NOMO-1 (cell line): Measurements from ENCODE around the gene TIMM23.

Experiments used
- DNase-seq, 2 experiments: peaks; one replicate each; lab custom pipeline; 2025; ENCODE audit not compliant: unreplicated experiment in 2 of 2; lab: John Stamatoyannopoulos, UW

TIMM23 gene

DNA sequence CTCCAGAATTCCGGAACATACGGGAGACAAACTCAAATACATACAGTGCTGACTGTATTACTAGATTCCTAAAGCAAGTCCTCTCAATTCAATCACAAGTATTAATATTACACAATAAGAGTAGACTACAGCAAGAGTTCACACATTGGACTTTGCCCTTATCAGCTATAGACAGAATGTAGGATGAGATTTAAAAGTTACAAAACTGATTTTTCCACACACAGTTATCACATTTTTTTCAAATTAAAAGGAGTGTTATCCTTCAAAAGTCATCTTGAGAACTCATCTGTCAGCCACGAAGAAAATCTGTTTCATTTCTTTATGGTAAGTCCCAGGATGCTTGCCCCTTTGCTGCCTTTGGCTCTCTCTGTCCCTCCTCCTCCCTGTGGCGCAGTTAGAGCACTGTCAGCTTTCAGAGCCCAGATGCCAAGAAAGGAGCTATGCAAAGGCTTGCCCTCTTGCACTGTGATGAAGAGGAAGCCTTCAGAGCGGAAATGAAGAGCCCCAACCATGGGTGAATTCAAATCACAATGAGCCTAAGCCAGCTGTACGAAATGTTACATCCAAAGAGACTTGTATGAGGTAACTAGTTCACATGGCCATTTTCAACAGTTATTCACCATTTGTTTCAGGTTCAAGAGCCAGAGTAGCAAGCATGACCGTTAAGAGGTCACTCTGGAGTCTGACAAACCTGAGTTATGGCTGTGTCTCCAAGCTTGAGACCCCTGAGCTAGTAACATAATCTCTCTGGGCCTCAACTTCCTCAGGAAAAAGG is 47.5 kb downstream of the TIMM23 start:
- peak; percentile 31 to 37 for DNase-seq

DNA sequence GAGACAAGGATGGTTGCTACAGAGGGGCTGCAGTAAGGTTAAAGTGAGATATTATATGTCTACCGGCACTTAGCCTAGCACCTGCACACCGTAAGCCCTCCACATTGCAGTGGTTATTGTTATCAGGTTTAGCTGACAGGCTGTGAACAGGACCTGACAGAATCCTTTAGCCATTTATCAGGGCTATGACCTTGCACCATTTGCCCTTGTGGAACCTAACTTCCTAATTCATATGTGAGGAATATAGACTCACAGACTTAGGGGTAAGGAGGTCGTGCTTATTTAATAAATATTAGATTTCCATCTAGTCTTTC is 48.0 kb downstream of the TIMM23 start:
- no peak for DNase-seq

DNA sequence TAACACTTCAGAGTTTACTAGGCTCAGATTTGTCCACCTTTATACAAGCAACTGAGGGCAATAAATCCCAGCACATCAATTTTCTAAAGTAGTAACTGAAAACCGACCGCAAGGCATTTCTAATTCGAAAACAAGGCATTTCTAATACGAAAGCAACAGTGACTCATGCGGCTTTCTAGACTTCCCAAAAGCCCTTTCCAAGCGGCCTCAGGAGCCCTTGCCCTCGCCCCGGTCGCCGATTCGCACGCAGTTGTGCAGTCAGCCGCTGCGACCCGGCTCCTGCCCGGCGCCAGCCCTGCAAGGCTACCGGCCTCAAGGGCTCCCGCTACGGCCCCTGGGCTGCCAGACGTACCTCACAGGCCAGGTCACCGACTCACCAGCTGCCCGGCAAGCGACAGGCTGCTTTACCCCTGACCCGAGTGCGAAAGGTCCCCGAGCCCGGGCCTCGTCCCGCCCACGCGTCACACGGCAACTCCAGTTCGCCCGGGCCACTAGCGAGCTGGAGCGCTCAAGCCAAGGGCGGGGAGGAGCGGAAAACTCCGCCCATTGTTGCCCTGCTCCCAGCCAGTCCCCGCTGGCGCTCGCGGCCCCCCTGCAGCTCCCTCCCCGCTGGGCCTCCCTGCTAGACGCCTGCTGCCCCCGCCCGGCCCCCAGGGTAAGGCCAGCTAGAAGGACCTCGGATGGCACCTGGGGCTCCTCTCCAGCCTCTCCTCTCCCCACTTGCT is 50.9 kb downstream of the TIMM23 start:
- peak; percentile 88 to 91 for DNase-seq

DNA sequence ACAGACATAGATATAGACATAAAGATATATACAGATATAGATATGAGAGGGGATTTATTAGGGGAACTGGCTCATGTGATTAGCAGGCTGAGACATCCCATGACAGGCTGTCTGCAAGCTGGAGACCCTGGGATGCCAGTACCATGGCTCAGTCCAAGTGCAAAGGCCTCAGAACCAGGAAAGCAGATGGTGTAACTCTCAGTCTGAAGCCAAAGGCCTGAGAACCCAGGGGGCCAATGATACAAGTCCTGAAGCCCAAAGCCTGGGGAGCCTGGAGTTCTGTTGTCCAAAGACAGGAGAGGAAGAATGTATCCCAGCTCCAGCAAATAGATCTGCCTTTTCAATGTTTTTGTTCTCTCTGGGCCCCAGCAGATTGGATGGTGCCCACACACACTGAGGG is 52.7 kb downstream of the TIMM23 start:
- no peak for DNase-seq

DNA sequence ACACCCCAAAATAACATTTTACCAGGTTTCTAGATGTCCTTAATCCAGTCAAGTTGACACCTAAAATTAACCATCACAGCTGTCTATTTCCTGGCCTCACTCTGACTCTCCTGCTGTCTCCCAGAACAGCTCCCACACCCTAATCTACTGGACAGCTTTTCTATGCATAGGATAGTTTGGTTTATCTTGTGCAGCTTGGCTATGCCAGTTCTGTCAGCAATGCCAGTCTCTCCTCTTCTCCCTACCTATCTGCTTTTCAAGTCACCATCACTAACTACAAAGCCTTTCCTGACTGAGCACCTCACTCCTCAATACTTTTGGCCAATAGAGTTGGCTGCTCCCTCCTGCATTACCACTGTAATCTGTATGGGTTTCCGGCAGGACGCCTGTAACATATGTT is 53.1 kb downstream of the TIMM23 start:
- no peak for DNase-seq

DNA sequence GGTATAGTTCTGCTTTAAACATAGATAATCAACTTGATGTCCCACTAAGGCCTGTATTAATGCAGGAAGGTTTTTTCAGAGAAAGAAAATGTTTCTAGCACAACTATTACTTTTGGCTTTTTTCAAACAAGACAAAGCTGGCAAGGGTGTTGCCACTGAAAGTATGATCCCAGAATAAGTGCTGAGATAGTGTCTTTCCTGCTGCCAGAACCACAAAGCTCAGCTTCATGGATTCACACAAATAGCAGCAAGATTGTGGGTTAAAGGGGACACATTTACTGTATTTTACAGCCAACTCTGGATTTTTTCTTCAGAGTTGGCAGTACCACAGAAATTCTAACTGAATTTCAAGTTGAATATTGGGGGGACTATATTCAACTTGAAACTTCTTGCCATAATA is 53.8 kb downstream of the TIMM23 start:
- DNase-seq = no peak

DNA sequence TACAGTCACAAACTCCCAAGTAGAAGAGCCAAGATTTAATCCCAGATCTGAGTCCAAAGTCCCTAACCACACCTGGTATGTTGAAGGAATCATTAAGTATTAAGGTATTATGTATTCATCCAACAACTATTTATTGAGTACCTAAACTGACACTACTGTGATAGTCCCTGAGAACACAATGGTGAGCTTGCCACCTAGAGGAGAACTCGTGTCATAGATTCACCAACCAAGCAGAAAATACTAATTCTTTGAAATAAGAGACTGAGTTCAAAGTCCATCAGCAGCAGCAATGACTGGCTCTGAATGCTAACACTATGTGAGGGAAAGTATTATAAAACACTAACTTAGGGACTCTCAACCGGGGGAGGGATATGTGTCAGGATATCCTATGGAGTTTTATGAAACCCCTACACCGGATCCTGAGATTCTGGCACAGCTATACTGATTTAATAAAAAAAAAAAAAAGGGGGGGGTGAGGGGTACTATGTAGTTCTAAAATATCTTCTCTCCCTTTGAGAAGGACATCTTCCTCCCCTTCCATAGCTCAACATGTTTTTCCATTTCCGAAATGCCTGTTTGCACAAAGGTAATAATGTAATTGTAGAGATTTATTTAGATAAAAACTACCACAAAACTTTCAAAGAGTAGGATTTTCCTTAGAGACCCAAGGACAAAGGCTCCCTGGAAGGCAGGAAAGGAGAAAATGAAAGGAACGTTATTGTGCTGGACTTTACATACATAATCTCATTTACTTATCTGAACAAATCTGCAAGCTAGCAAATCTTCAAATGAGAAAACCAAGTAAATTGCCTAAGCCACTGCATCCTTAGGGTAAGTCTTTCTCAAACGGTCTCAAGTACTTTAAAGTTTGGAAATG is 56.5 kb downstream of the TIMM23 start:
- peak; percentile 46 to 86 for DNase-seq

DNA sequence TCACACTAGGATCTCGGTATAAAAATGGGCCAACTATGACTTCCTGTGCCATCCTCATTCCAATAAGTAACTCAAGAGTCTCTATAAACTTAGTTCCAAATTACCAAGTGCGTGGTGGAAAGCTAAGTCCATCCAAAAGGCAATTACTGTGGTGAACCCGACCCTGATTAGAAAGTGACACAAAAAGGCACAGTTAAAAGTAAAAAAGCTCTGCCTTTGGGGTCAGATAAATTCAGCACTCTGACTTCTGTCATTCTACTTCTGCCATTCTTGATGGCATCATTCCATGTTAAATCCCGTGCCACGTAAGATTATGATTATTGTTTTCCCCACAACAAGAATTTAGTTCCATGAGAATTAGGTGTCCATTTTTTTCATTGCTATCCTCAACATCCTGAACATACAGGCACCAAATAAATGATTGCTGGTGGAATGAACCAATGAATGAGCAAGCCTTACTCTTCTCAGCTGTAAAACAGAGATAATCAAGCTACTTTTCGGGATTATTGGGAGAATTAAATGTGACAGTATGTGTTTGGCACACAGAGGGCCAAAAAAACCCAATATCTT is 57.3 kb downstream of the TIMM23 start:
- DNase-seq = no peak

DNA sequence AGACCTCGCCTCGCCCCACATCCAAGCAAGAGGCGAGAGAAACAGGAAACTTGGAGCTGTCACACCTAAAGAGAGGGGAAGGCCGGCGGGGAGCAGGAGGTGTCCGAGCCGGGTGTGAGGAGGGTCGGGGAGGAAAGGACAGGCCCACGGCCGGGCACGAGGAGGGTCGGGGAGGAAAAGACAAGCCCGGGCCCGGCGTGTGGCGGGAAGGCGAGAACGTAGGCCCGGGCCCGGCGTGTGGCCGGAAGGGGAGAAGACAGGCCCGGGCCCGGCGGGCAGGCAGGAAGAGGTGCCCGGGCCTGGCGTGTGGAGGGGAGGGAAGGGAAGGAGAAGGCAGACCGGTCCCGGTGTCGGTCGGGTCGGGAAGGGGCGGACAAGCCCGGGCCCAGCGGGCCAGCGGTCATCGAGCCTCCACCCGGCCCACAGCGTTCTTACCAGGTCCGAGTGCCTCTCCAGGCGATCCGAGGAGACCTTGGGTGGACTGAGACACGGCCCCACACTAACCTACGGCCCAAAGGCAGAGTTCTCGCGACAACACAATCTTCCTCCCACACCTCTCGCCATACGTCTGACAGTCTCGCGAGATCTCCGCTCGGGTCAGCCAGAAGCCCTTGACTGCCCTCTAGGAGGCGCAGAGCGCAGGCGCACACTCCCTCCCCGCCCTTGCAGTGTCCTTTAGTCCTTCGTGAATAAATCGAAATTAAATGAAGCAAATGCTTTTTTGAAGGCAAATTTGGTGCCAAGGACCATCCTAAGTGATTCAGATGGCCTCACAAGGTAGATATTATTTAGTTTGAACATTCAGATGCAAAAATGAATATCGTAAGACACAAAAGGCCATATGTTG is 58.0 kb downstream of the TIMM23 start, which contains the start of gene NCOA4:
Gene NCOA4 (minus strand): TSS at position 533 of the 847 bp plus-strand sequence. CDS start 13,943 bp downstream, outside the sequence.
- DNase-seq = peak; percentile 96 to 99

DNA sequence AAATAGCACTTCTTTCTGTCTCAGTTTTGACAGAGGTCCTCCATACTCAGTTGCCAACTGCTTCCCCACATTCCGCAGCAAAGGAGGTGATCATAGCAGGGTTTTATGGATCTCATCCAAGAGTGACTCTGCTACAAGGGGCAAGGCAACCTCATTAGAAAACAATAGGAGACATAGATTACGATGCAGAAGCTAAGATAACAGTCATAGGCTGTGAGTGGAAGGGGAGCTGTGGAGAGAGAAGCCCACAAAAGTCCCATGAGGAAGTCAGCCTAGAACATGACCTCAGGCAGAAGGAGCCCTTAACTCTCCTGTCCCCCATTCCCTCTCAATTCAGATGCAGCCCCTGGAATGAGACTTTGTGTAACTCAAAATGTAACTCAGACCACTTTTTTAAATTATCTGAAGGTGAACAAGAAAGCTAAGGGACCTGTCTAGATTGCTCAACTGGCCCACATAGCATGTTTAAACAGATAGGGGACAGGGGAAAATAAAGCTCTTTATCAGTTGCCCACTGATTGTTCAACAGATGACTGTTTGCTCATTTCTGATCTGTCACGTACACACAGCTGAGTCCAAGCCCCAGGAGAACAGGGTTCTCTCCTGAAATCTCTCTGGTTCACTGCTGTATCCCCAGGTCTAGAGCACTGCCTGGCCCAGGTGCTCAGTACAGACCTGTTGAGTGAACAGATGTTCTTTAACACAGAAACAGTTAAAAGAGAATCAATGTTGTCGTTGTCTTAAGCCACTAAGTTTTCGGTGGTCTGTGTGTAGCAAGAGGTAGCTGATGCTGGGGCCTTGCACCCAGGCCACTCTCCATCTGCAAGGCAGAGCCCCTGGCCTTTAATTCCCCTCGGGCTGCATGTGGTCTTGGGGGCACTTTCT is 59.6 kb downstream of the TIMM23 start:
- no peak for DNase-seq

DNA sequence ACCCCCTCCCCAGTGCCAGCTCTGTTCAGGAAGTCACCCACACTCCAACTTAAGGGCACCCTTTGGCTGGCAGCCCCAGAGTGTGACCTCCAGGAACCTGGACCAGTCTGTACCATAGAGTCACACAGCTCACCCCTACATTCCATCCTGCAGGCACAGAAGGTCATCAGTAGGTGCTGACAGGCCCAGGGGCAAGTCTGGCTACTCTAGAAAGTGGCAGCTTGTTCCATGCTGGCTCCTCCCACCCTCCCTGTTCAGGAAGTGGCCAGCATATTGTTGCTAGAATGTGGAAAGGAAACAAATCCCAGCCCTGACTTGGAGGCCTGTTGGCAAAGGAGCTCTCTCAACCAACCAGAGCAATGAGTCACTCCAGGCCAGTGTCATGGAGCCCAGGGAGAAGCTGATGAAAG is 61.3 kb downstream of the TIMM23 start:
- no peak for DNase-seq

DNA sequence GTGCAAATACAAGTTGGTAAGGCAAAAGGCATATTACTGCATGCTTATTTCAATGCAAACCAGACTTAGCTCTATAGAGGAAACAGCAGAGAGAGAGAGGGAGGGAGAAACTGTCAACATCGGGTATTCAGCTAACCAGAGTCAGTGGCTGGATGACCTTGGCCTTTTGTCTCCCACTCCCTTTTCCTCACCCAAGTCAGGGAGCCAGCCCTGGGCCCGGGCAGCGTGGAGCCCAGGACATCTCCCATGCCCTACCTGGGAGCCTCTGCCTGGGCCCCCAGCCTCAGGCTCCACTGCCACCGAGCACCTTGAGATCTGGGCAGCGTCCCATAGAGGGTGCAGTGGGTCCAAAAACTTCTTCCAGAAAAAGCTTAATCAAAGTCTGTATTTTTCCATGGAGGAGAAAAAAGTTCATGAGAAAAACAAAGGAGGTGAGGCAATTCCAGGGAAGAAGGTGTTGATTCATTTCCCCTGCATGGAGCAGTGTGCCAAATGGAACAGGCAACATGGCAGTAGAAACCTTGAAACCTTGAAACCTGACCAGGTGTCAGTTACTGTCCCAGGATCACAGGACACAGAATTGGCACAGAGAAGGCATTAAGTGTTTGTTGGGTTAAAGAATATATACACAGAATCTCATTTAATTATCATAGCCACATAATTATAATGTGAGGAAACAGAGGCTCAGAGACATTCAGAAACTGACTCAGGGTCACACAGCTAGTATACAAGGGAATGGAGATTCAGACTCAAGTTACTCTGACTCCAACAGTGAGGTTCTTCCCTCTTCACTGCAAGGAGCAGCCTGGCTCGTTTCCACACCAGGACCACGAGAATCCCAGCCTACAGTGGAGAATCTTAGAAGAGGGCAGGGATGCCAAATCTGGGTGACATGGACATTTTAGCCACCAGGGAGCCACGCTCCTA is 63.9 kb downstream of the TIMM23 start:
- no peak for DNase-seq

DNA sequence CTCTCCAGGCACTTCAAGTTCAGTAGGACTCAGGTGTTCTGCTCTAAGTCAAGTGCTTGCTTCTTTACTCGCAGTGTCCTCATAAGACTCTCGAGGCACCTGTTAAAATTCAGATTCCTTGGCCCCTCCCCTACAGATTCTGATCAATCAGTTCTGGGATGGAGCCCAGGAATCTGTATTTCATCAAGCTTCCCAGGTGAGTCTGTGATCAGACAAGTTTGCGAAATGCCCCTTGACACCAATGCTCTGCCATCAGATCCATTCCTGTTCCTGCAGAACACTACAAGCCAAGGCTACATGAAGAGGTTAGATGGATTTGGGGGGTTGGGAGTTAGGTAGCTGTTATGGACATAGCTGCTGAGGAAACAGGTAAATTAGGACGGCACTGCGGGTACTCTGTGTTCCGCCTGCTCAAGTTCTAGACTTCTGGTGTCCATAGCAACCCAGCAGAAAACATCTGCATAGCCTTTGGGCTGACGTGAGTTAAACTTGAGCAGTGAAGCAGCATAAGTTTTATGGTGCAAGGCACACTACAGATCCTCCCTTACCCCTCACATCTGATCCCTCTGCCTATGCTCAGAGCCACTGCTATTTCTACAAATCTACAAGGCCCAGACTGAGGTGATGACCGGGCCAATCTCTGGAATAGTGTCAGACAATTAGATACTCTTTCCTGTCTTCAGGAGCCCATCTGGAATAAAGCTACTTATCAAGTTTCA is 65.0 kb downstream of the TIMM23 start:
- DNase-seq = no peak

DNA sequence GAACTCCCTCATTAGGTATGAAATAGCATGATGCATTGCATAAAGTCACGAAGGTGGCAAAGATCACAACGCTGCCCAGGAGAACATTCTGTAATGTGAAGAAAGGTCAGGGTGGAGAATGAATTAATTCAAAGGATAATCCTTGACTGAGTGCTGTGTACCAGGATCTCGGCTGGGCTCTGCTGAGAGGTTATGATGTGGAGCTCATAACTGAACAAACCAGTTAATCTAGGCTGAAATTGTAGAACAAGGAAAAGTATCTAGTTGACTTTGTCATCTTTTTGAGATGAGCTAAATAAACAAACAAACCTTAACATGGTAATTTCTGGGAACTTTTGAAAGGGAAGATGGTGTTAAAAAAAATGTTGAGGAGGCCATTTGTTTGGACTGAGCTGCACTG is 67.7 kb downstream of the TIMM23 start:
- no peak for DNase-seq

DNA sequence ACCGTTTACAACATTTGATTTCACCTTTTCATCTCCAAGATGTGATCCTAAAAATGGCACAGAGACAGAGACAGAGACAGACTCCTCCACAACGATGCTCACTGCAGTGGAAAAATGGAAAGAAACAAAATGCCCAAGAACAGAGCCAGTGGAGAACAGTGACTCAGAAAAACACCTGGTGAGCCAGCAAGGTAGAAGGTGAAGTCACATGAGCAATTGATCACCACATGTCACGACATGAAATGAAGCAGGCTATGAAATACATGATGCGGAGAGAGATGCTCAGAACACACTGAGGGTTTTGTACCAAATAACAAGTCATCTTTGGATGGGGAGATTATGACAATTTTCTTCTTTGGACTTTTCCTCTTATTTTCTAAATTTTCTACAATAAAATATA is 70.2 kb downstream of the TIMM23 start:
- DNase-seq = no peak

DNA sequence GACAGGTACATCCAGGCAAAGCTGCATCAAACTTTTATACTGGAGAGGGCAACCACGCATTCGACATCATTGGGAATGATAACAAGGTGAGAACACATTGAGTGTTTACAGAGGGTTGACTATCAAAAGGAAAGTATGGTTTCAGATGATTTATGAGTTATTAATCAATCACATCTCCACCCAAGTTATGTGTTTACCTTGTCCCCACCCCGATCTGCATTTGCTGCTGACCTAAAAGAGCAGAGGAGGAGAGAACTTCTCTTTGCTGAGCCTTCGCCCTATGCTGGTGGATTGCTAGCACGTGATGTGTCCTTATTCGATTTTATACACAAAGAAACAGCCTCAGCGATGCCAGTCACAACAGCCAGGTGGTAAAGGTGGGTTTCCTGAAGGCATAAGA is 74.0 kb downstream of the TIMM23 start, which contains the start of gene MSMB:
Gene MSMB (minus strand): TSS at position 9 of the 400 bp plus-strand sequence. CDS start 32 bp downstream, outside the sequence.
- DNase-seq = no peak

DNA sequence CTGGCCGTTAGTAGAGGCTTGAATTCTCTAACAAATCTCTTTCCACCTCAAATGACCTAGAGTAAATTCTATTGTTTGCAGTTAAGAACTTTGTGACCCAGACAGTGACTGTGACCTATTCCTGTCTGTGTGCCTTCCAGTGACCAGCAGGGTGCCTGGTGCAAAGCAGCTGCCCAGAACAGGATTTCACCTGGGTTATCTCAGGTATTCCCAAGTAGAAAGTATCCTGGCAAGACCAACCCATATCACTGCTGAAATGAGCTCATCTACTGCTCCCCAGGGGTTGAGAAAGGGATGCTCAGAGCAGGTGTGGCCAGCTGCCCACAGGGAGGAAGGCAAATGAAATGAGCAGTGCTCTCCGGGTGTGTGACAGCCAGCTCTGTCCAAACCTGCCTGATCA is 75.9 kb downstream of the TIMM23 start:
- DNase-seq = no peak
